ENCODE data around the gene CDKN2B-AS1.
"Not testable (repeated sequence)": the region's sequence is repeated elsewhere in the genome, so short reads cannot be mapped to it uniquely, and the experiment has no call there.

CDKN2B-AS1 gene

GRCh38 chr9:22047596-22047995 is 53.0 kb downstream of the CDKN2B-AS1 start:
- no peak for DNase-seq

DNA sequence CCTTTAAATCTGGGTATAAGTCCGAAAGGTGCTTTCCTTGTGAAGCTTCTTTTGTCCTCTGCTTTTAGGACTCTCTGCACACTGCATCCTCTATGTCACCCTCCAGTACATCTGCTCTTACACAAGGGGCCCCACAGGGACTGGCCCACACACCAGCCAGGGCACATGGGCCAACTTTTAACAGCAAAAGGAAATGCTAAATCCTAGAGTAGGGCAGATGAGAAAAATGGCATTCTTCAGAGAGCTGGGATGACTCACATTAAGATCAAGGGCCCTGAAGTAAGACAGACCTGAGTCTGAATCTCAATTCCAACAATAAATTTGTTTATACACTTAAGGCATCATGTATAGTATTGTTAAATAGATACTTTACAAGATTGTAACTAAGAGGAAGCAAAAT is 54.8 kb downstream of the CDKN2B-AS1 start:
- no peak for DNase-seq

GRCh38 chr9:22050924-22051323 is 56.3 kb downstream of the CDKN2B-AS1 start:
- no peak for DNase-seq

DNA sequence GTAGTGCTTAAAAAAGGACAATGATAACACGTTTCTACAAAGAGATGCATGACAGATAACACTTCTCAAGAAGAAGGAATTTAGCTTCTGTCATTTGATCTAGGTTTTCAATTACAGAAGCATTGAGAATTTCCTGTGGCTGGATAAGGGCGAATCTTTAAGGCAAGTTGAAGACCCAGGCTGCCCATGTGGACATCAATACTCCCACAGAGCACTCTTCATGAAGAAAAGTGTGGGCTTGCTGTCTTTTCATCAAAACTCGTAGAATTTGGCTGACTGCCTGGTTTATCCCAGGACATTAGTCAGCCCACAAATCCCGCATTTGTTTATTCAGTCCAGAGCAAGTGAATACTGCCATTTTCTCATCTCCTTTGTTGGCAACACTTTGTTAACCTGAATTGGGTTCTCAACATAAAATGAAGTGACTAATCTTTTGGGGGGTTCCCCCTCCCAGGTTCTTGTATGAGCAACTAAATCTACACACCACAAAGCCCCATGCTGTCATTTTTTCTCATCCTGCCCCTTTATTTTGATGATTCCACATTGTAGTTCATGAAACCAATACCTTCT is 57.9 kb downstream of the CDKN2B-AS1 start:
- no peak for DNase-seq

DNA sequence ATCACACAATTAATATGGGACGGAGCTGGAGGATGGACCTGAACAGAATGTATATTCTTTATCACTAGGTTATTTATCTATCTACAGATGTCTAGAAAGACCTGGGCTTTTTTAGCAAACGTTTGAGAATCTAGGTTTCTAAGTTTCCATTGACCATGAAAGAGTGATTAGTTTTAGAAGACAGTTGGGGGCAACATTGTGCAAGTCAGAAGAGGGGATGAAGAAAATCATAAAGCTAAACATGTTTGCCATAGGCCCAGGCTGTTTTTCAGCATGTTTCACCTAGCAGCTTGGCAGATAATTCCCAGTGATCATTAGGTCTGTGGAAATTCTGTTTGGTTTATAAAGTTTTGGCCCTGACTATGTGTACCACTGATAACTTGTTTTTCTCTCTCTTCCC is 58.6 kb downstream of the CDKN2B-AS1 start:
- DNase-seq: no peak

GRCh38 chr9:22054076-22054475 is 59.5 kb downstream of the CDKN2B-AS1 start:
- DNase-seq: no peak

GRCh38 chr9:22054529-22054928 is 59.9 kb downstream of the CDKN2B-AS1 start:
- DNase-seq: no peak

GRCh38 chr9:22055090-22055489 is 60.5 kb downstream of the CDKN2B-AS1 start:
- no peak for DNase-seq

GRCh38 chr9:22056402-22056801 is 61.8 kb downstream of the CDKN2B-AS1 start:
- DNase-seq: no peak

GRCh38 chr9:22057972-22058371 is 63.4 kb downstream of the CDKN2B-AS1 start:
- DNase-seq: not testable (repeated sequence)

DNA sequence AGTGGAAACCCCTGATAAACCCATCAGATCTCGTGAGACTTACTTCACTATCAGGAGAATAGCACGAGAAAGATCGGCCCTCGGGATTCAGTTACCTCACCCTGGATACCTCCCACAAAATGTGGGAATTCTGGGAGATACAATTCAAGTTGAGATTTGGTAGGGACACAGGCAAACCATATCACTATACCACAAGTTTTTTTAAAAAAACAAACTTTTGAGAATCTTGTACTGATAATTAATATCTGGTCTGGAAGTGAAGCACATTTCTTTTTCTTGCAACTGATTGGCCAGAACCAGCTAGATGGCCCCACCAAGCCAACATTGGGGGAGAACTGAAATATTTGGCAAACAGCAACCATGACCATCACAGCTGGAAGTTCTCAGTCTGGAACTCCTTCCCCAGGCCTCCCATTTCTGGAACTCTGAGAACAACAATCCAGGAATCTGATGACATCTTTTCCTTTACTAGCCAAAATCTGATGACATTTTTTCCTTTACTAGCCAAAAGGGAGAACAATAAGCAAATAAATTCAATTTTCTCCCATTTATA is 66.3 kb downstream of the CDKN2B-AS1 start:
- DNase-seq: no peak

GRCh38 chr9:22064957-22065356 is 70.4 kb downstream of the CDKN2B-AS1 start:
- no peak for DNase-seq

DNA sequence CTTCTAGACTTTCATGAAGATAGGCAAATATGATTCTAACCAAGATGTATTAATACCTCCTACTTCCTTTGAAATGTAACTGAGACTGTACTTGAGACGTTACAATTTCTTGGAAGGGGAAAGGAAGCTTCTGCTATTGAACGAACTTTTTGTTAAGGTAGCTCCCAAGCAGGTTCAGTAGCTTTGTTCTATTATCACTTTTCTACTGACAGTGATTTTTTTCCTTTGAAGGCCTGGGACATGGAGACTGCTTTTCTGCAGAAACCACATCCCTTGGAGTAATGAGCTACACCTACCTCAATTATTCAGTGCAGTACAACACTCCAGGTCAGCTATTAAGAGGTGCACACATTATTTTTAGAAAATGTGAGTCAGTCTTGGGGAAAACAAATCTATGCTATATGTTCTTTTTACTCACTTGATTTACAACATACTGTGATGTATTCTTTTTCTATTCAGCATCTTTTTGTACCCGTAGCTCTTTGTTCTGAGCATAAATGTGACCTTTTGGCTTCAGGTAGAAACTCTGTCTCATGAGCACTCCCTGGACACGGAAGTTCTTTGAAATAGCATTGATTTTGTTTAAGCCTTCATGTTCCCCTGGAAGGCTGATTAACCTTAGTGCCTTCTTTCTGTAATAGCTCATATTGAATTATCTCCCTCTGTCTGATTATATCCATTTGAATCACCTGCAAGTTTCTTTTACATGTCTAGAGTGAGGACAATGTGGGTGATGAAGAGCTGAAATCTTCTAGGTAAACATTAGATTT is 71.0 kb downstream of the CDKN2B-AS1 start:
- no peak for DNase-seq

- no peak for DNase-seq
Measured at GRCh38 chr9:22067196-22067595, 72.6 kb downstream of the CDKN2B-AS1 start.

GRCh38 chr9:22068369-22068768 is 73.8 kb downstream of the CDKN2B-AS1 start:
- DNase-seq: no peak

DNA sequence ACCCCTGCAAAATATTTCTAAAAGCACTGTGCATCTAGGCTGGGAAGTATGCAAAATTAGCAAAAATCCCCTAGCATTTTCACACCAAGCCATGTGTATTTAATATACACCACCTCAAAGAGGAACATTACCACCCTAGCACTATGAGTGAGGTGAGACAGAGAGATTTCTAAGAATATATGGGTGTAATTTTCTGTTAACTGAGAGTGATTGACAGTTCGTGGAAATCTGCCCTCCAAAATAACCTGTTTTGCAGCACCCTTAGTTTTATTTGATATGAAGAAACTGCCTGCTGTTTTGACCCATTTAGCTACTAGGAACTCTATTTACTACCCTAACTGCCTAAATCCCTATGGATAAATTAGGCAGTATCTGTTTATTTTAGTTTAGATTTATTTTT is 78.8 kb downstream of the CDKN2B-AS1 start:
- no peak for DNase-seq

DNA sequence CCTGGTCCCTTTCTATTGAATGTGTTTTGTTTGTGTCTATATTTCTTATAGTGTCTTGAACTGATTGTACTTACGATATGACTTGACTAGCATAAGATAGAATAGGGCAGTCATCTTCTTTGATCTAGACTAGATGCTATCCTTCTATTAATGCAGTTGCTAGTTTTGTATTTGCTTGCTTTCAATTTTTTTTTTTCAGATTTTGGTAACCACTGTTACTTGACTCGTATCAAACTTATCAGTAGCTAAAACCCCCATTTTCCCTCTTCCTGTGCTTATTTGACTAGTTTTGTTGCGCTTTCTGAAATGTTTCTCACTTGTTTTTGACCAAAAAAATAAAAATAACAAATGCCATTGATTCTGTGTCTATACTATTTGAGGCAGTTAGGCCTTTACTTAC is 83.5 kb downstream of the CDKN2B-AS1 start:
- no peak for DNase-seq

DNA sequence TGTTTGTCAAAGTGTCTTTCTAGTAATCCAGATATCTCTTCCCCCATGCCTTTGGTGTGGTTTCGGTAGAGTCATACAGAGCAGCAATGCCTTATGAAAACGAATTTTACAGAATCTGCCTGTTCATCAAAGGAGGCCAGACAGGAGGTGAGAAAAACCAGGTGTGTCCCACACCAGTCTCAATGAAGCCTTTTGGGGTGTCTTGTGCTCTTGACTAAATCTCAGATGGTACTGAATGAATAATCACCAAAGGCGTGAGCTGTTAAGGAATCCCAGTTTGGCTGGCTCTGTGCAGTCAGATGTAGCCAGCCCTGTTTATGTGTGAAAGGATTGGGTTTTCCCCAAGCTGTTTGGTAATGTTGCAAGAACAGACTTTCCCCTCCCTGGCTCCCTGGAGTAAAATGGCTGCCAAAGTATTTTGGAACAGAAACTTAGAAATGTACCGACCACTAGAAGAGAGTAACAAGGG is 85.3 kb downstream of the CDKN2B-AS1 start:
- DNase-seq: no peak

DNA sequence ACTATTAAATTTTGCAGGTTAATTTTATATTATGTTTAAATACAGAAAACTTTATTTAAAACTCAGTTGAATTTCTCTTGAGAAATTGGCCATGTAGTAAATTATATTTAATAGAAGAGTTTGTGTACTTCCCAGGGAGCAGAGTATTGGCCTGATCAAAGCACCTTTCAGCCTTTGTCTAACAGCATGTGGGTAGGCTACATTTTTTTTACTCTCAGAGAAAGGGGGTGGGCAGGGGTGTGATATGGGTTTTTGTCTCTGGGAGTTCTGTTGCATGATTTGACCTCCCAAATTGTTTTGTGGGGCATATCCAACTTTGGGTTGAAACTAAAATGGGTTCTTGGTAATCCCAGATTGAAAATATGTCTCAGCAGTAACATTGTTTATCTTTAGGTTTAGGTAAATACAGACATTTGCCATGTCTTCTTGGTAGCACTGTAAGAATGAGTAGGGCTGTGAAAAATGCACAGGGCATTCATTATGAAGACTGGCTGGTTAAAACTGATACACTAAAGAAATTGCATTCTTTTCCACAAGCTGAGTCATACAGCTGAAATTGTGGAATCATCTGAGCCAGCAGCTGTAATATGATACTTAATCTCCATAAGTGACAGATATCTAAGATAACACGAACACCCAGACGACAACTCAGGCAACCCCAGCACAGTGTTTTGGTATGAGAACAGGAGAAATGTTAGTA is 89.9 kb downstream of the CDKN2B-AS1 start:
- DNase-seq: no peak

- DNase-seq: no peak
Measured at GRCh38 chr9:22088053-22088716, 93.6 kb downstream of the CDKN2B-AS1 start.

DNA sequence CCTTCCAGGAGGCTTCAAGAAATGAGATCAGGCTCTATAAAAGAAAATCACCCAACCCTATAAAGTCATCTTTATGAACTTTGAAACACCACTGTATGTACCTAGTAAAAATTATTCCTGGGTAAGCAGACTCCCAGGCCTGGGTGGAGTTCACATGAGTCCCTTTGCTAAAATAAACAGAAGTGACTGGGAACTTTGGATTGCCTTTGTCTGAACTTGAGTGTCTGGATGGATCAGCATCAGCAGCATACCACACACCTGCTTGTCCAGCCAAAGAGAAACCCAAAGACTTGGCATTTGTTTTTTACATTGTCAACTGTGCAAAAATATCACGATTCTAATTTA is 94.1 kb downstream of the CDKN2B-AS1 start:
- no peak for DNase-seq

DNA sequence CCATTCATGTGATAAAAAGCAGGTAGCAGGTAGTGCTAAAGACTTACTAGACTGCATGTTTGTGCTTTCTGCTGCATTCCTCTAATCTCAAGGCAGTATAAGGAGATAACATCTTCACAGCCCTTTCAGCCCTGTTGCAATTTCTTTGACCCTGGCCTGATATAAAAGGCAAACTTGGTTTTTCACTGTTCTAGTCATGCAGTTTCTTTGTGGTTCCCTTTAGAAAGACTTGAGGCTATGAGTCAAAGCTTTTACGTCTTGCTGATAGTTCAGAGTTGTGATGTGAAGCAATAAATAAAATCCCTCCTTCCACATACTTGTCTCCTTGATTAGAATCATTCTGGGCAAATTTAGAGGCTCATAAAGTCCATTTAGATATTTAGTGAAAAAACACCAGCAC is 103.1 kb downstream of the CDKN2B-AS1 start:
- DNase-seq: no peak

DNA sequence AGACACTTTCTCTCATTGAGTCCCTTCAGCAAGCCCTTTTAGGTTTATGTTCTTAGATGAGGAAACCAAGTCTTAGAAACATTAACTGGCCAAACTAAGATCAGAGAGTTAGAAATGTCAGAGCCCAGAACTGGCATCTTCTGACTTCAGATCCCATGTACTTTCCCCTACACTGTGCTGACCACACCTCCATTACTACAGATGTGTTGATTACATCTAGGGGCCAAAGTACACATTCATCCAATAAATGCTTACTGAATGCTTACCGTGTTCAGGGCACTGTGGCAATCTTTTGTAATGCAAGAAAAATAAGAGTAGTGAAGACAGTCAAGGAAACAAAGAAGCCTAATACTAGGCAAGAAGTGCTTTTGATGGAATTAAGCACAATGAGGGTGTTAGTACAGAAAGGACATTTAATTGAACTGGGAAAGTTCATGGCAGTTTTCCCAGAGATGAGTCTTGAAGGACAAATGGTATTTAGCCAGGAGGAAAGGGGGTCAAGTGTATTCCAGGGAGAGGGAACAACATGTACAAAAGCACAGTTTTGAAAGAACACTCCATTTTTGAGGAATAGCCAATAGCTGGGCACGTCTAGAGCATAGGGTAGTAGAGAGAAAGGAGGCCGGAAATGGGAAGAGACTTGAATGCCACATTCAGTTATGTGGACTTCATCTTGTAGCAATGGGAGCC is 104.2 kb downstream of the CDKN2B-AS1 start:
- DNase-seq: no peak
